ENCODE results near the gene IGFBP4.

The IGFBP4 gene

DNA sequence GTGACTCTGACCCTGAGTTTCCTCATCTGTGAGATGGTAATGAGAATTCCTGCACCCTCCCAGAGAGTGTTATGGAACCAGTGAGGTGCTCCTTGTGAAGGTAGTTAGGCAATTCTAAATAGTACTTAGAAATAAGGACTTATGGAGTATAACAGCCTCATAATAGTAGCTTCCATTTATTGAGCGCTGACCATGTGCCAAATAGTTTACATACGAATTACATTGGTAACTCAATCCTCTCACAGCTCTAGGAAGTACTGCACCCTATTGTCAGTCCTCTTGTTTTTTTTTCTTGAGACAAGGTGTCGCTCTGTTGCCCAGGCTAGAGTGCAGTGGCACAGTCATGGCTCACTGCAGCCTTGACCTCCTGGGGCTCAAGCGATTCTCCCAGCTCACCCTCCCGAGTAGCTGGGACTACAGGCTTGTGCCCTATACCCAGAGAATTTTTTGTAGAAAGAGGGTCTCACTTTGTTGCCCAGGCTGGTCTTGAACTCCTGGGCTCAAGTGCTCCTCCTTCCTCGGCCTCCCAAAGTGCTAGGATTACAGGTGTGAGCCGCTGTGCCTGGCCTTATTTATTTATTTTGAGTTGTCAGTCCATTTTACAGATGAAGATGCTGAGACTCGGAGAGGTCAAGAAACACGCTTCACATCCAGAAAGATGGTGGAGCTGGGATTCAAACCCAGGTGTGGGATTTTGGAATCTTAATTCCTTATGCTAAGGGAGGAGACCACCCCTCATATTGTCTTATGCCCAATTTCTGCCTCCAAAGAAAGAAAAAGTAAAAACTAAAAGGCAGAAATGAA is 55.2 kb downstream of the IGFBP4 start:
- 72% methylated on average over 7 of the region's 9 CpGs for WGBS (ENCODE audit: insufficient coverage)
- ChIA-PET POLR2A (no interaction called here), CTCF (interaction anchor here (0.8 to 2.0 kb wide), 7 partner anchors 10 to 35 kb away, joined by 3 to 7 read pairs (median 4); no protein-coding TSS in a partner anchor)
- Histone ChIP-seq H3K4me3 (ENCODE audit: control insufficient read depth in 1 of 7, extremely low read depth in 1 of 7, insufficient read depth in 4 of 7, low read depth in 2 of 7, low read length in 6 of 7) (no peak overlapping the region), H3K27me3 (replicated peaks in 2 of 5; ENCODE audit: control insufficient read depth in 4 of 5, insufficient read depth in 5 of 5, low read length in 4 of 5) (peaks cover 0 to 30% (median 7%) of the 10 kb centered on the region in 5 experiments), H3K4me1 (ENCODE audit: control extremely low read depth in 1 of 4, control insufficient read depth in 4 of 4, insufficient read depth in 4 of 4, low read length in 3 of 4) (peaks cover 0 to 8% (median 3%) of the 10 kb centered on the region in 4 experiments), H3K27ac (ENCODE audit: insufficient read depth in 1 of 2, low read depth in 1 of 2, low read length in 2 of 2, poor library complexity in 1 of 2, severe bottlenecking in 2 of 2) (no peak overlapping the region), H3K36me3 (ENCODE audit: control insufficient read depth in 4 of 4, insufficient read depth in 4 of 4, low read length in 3 of 4) (no peaks in the 10 kb centered on the region), H3K9me3 (ENCODE audit: control extremely low read depth in 1 of 5, control insufficient read depth in 4 of 5, insufficient read depth in 2 of 5, low read depth in 1 of 5, low read length in 4 of 5) (no peaks in the 10 kb centered on the region)
- DNase-seq: no peak

DNA sequence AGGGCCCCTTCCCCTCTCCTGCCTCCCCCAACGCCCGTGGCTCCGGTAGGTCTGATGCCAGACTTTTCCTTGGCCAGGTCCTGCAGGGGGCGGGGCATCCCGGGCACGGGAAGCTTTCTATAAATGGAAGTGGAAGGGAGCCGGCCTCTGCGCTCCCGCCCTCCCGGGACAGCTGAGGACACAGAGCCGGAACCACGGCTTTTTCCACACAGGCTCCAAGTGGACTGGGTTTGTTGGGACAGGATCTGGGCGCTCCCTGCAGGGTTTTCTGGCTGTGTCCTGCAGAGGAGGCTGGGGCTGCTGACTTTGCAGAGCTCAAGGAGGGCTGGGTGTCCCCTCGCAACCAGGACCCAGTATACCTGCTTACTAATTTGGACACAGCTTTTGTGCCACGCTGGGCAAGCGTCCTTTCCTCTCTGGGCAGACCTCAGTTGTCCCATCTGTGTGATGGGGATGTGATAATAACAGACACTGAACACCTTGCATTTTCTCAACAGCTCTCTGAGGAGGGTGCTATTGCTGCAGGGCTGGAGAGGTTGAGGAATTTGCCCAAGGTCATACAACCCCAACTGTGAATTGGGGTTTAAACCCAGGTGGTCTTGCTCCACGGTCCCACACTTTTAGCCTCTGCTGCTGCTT is 56.4 kb downstream of the IGFBP4 start:
- no peaks in the 10 kb centered on the region for H3K36me3 ChIP-seq (ENCODE audit: control insufficient read depth in 4 of 4, insufficient read depth in 4 of 4, low read length in 3 of 4)
- H3K27ac ChIP-seq (ENCODE audit: insufficient read depth in 1 of 2, low read depth in 1 of 2, low read length in 2 of 2, poor library complexity in 1 of 2, severe bottlenecking in 2 of 2): no peak overlapping the region
- DNase-seq: no peak
- POLR2A ChIA-PET: no interaction called here
- CTCF ChIA-PET: interaction anchor here (0.7 to 2.0 kb wide), 3 partner anchors 20 to 60 kb away, joined by 3 to 5 read pairs (median 3); no protein-coding TSS in a partner anchor
- H3K27me3 ChIP-seq (replicated peaks in 2 of 5; ENCODE audit: control insufficient read depth in 4 of 5, insufficient read depth in 5 of 5, low read length in 4 of 5): peaks cover 0 to 30% (median 7%) of the 10 kb centered on the region in 5 experiments
- 25% methylated on average over 12 of the region's 17 CpGs for WGBS (ENCODE audit: insufficient coverage)
- peaks cover 0 to 8% (median 3%) of the 10 kb centered on the region in 4 experiments for H3K4me1 ChIP-seq (ENCODE audit: control extremely low read depth in 1 of 4, control insufficient read depth in 4 of 4, insufficient read depth in 4 of 4, low read length in 3 of 4)
- peak overlapping the region in 2 of 7 experiments; percentile 24 to 40 for H3K4me3 ChIP-seq (ENCODE audit: control insufficient read depth in 1 of 7, extremely low read depth in 1 of 7, insufficient read depth in 4 of 7, low read depth in 2 of 7, low read length in 6 of 7)
- no peaks in the 10 kb centered on the region for H3K9me3 ChIP-seq (ENCODE audit: control extremely low read depth in 1 of 5, control insufficient read depth in 4 of 5, insufficient read depth in 2 of 5, low read depth in 1 of 5, low read length in 4 of 5)

DNA sequence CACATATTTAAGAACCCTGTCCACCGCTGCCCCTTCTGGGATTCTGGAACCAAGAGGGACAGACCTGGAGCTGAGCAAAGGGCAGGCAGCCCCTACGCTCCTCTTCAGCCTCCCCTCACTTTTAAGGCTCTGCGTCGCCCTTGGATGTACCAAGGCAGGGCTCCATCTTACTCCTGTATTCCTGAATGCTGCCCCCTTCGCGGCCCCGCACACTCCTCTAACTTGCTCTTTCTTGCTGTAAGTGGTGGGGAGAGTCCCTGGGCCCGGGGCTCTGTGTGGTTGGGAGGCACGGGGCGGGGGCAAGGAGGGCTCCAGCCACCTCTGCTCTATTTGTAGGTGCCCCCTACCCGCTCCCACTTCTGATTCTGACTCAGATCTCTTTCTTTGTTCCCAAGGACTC is 56.9 kb downstream of the IGFBP4 start:
- H3K9me3 ChIP-seq (ENCODE audit: control extremely low read depth in 1 of 5, control insufficient read depth in 4 of 5, insufficient read depth in 2 of 5, low read depth in 1 of 5, low read length in 4 of 5): no peaks in the 10 kb centered on the region
- peaks cover 0 to 30% (median 7%) of the 10 kb centered on the region in 5 experiments for H3K27me3 ChIP-seq (replicated peaks in 2 of 5; ENCODE audit: control insufficient read depth in 4 of 5, insufficient read depth in 5 of 5, low read length in 4 of 5)
- DNase-seq: no peak
- no peak overlapping the region for H3K27ac ChIP-seq (ENCODE audit: insufficient read depth in 1 of 2, low read depth in 1 of 2, low read length in 2 of 2, poor library complexity in 1 of 2, severe bottlenecking in 2 of 2)
- H3K4me3 ChIP-seq (ENCODE audit: control insufficient read depth in 1 of 7, extremely low read depth in 1 of 7, insufficient read depth in 4 of 7, low read depth in 2 of 7, low read length in 6 of 7): no peak overlapping the region
- POLR2A ChIA-PET: no interaction called here
- CTCF ChIA-PET: interaction anchor here (1.1 to 2.0 kb wide), 2 partner anchors 19 to 58 kb away, joined by 3 to 5 read pairs; no protein-coding TSS in a partner anchor
- whole genome bisulfite sequencing (ENCODE audit: insufficient coverage): 94% methylated on average over 6 of the region's 11 CpGs
- no peaks in the 10 kb centered on the region for H3K36me3 ChIP-seq (ENCODE audit: control insufficient read depth in 4 of 4, insufficient read depth in 4 of 4, low read length in 3 of 4)
- H3K4me1 ChIP-seq (ENCODE audit: control extremely low read depth in 1 of 4, control insufficient read depth in 4 of 4, insufficient read depth in 4 of 4, low read length in 3 of 4): peaks cover 0 to 8% (median 3%) of the 10 kb centered on the region in 4 experiments

DNA sequence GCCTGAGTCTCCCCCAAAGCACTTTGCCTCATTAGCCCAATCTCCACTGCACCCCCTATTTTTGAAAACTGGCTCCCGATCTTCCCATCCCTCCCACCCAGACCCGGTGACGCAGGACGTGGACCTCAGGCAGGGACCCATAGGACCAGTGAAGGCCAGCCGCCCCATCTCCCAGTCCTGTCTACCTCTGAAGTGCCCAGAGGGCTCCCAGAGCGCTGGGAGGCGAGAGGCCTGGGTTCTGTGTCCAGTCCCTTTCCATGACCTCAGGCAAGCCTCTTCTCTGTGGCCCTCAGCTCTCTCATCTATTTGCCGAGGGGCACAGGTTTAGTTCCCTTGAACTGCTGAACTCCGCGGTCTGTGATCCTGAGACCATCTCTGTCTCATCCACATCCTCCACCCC is 57.5 kb downstream of the IGFBP4 start:
- no peaks in the 10 kb centered on the region for H3K9me3 ChIP-seq (ENCODE audit: control extremely low read depth in 1 of 5, control insufficient read depth in 4 of 5, insufficient read depth in 2 of 5, low read depth in 1 of 5, low read length in 4 of 5)
- peaks cover 0 to 30% (median 5%) of the 10 kb centered on the region in 5 experiments for H3K27me3 ChIP-seq (replicated peaks in 2 of 5; ENCODE audit: control insufficient read depth in 4 of 5, insufficient read depth in 5 of 5, low read length in 4 of 5)
- no peaks in the 10 kb centered on the region for H3K36me3 ChIP-seq (ENCODE audit: control insufficient read depth in 4 of 4, insufficient read depth in 4 of 4, low read length in 3 of 4)
- POLR2A ChIA-PET: no interaction called here
- WGBS (ENCODE audit: insufficient coverage): 95% methylated on average over 9 of the region's 10 CpGs
- peaks cover 0 to 8% (median 3%) of the 10 kb centered on the region in 4 experiments for H3K4me1 ChIP-seq (ENCODE audit: control extremely low read depth in 1 of 4, control insufficient read depth in 4 of 4, insufficient read depth in 4 of 4, low read length in 3 of 4)
- CTCF ChIA-PET: interaction anchor here (2.0 kb wide), 1 partner anchor 19 kb away, joined by 5 read pairs; no protein-coding TSS in a partner anchor
- DNase-seq: no peak
- H3K27ac ChIP-seq (ENCODE audit: insufficient read depth in 1 of 2, low read depth in 1 of 2, low read length in 2 of 2, poor library complexity in 1 of 2, severe bottlenecking in 2 of 2): no peak overlapping the region
- H3K4me3 ChIP-seq (ENCODE audit: control insufficient read depth in 1 of 7, extremely low read depth in 1 of 7, insufficient read depth in 4 of 7, low read depth in 2 of 7, low read length in 6 of 7): no peak overlapping the region

DNA sequence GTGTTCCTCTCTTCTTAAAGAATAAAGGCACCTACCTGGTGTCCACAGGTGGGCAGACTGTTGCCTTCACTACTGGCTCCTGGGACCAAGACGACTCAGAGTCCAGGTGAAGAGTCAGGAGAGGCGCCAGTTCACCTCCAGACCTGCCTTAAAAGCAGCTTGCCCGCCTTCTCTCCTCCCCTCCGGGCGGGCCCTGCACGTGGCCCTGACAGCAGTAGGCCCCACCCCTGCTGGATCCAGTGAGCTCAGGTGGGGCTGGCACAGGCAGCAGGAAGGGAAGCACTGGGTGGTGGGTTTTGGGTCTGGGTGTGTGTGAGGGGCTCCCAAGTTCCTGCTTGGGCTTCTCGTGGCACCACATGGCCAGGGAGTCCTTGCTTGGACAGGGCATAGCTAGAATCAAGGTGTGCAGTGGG is 58.3 kb downstream of the IGFBP4 start, which contains the start of gene TNS4:
TNS4 (minus strand) TSS at position 125 of the 413 bp plus-strand sequence. CDS start 5,198 bp downstream, outside the sequence.
- POLR2A ChIA-PET: no interaction called here
- Histone ChIP-seq H3K9me3 (ENCODE audit: control extremely low read depth in 1 of 5, control insufficient read depth in 4 of 5, insufficient read depth in 2 of 5, low read depth in 1 of 5, low read length in 4 of 5) (no peaks in the 10 kb centered on the region), H3K27me3 (replicated peaks in 2 of 5; ENCODE audit: control insufficient read depth in 4 of 5, insufficient read depth in 5 of 5, low read length in 4 of 5) (peaks cover 0 to 30% (median 7%) of the 10 kb centered on the region in 5 experiments), H3K4me3 (ENCODE audit: control insufficient read depth in 1 of 7, extremely low read depth in 1 of 7, insufficient read depth in 4 of 7, low read depth in 2 of 7, low read length in 6 of 7) (no peak within 1 kb of the TSS), H3K27ac (ENCODE audit: insufficient read depth in 1 of 2, low read depth in 1 of 2, low read length in 2 of 2, poor library complexity in 1 of 2, severe bottlenecking in 2 of 2) (no peak within 1 kb of the TSS), H3K36me3 (ENCODE audit: control insufficient read depth in 4 of 4, insufficient read depth in 4 of 4, low read length in 3 of 4) (no peaks in the 10 kb centered on the region), H3K4me1 (ENCODE audit: control extremely low read depth in 1 of 4, control insufficient read depth in 4 of 4, insufficient read depth in 4 of 4, low read length in 3 of 4) (peaks cover 0 to 8% (median 3%) of the 10 kb centered on the region in 4 experiments)
- no peak for DNase-seq
- CTCF ChIA-PET: interaction anchor here (1.1 to 1.2 kb wide), 2 partner anchors 9 to 14 kb away, joined by 3 read pairs; no protein-coding TSS in a partner anchor
- WGBS (ENCODE audit: insufficient coverage): 80% methylated on average over 2 of the region's 7 CpGs

DNA sequence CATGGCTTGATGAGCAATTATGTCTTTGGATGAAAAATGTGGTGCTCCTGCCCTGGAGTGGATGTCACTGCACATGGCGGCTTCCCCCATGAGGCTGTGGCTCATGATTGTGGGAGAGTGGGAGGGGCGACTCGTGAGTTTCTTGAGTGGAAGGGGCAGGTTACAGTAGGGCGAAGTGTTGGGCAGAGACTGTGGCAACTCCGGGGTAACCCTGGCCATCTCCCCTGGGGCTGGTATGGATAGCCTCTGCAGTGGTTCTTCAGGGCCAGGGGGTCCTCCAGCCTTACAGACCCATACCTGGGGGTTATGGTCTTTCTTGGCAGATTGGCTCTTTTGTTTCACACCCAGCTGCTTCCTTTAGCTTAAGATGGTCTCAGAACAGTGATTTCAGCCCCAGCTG is 59.5 kb downstream of the IGFBP4 start:
- POLR2A ChIA-PET: no interaction called here
- no peaks in the 10 kb centered on the region for H3K36me3 ChIP-seq (ENCODE audit: control insufficient read depth in 4 of 4, insufficient read depth in 4 of 4, low read length in 3 of 4)
- no peaks in the 10 kb centered on the region for H3K9me3 ChIP-seq (ENCODE audit: control extremely low read depth in 1 of 5, control insufficient read depth in 4 of 5, insufficient read depth in 2 of 5, low read depth in 1 of 5, low read length in 4 of 5)
- H3K27ac ChIP-seq (ENCODE audit: insufficient read depth in 1 of 2, low read depth in 1 of 2, low read length in 2 of 2, poor library complexity in 1 of 2, severe bottlenecking in 2 of 2): no peak overlapping the region
- 100% methylated on average over 2 of the region's 5 CpGs for WGBS (ENCODE audit: insufficient coverage)
- H3K4me1 ChIP-seq (ENCODE audit: control extremely low read depth in 1 of 4, control insufficient read depth in 4 of 4, insufficient read depth in 4 of 4, low read length in 3 of 4): peaks cover 0 to 8% (median 3%) of the 10 kb centered on the region in 4 experiments
- peaks cover 0 to 30% (median 7%) of the 10 kb centered on the region in 5 experiments for H3K27me3 ChIP-seq (replicated peaks in 2 of 5; ENCODE audit: control insufficient read depth in 4 of 5, insufficient read depth in 5 of 5, low read length in 4 of 5)
- CTCF ChIA-PET: interaction anchor here (0.7 to 1.4 kb wide), 3 partner anchors 15 to 63 kb away, joined by 3 to 4 read pairs (median 3); no protein-coding TSS in a partner anchor
- no peak overlapping the region for H3K4me3 ChIP-seq (ENCODE audit: control insufficient read depth in 1 of 7, extremely low read depth in 1 of 7, insufficient read depth in 4 of 7, low read depth in 2 of 7, low read length in 6 of 7)
- DNase-seq: no peak
